ENCODE measurements around the gene IQCE. TPM values are rescaled to one million over a fixed set of nuclear protein-coding genes. Genes with fewer than 3 reads are reported as not detected.
"Not testable (repeated sequence)": the region's sequence is repeated elsewhere in the genome, so short reads cannot be mapped to it uniquely, and the experiment has no call there.

IQCE gene
- total RNA-seq, 1 experiment from 2014 or later, result 4.0 TPM

DNA sequence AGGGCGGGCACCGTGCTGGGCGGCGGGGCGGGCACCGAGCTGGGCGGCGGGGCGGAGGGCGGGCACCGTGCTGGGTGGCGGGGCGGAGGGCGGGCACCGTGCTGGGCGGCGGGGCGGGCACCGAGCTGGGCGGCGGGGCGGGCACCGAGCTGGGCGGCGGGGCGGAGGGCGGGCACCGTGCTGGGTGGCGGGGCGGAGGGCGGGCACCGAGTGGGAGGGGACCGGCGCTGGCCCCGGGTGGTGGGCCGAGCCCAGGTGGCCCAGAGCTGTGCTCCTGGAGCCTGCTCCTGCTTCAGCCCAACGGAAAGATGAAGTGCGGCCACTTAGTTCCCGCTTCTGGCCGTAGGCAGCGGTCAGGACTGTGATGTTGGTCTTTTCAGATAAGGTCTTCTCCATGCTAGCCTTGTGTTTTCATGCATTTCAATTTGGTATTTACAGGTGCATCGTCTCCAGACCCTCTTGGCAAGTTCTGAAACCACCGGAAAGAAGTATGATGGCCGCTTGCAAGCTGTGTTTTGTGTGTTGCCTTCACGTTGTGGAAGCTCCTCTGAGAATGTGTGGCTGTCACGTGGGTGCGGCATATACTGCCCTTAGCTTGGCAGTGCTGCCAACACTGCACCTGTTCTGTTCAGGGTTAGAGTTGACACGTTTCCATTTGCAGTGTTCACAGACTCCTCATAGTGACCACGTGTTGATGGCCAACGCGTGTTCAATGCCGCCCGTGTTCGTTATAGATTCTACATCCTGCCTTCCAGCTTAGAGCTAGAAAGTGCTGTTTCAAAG, 25.2 kb downstream of the IQCE start:
- Histone ChIP-seq H3K36me3 (replicated peaks; ENCODE audit: control insufficient read depth, insufficient read depth, low read length) (no peaks in the 10 kb centered on the region; the same call in 1 of the 2 replicates), H3K4me3 (ENCODE audit: insufficient read depth, low read depth, low read length) (no peak overlapping the region), H3K27me3 (ENCODE audit: control insufficient read depth, insufficient read depth, low read length) (no peaks in the 10 kb centered on the region)
- no peak for DNase-seq

- Histone ChIP-seq H3K36me3 (replicated peaks; ENCODE audit: control insufficient read depth, insufficient read depth, low read length) (no peaks in the 10 kb centered on the region; the same call in 1 of the 2 replicates), H3K27me3 (ENCODE audit: control insufficient read depth, insufficient read depth, low read length) (no peaks in the 10 kb centered on the region), H3K4me3 (ENCODE audit: insufficient read depth, low read depth, low read length) (no peak overlapping the region)
- DNase-seq, result no peak
Observed at GRCh38 chr7:2585446-2585845, 26.7 kb downstream of the IQCE start.

DNA sequence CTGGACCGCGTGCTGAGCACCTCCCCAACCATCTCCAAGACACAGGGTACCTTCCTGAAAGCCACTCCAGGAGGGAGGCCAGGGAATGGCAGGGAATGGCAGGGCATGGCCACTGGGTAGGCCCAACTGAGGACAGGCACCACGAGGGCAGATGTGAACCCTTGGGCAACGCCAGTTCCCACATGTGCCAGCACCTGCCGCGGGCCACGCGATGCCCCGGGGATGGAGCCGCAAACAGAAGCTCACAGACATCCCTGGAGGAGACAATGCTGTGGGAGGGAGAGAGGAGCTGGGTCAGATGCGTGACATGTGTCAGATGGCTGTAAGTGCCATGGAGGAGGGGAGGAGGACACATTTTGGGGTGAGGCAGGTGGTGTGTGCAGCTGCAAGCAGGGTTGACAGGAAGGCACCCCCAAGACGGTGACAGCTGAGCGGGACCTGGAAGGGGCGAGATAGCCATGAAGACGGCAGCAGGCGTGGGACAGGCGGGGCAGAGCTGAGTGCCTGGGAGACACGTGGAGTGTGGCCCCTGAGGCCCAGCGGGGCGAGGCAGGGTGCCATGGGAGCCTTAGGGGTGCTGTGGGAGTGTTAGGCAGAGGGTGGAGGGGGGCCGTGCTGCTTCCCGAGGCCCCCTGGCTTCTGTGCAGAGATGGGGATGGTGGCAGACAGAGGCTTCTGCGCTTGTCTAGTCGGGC, 27.7 kb downstream of the IQCE start:
- no peaks in the 10 kb centered on the region; the same call in 1 of the 2 replicates for H3K36me3 ChIP-seq (replicated peaks; ENCODE audit: control insufficient read depth, insufficient read depth, low read length)
- DNase-seq, result peak; percentile 60
- H3K27me3 ChIP-seq (ENCODE audit: control insufficient read depth, insufficient read depth, low read length), result no peaks in the 10 kb centered on the region
- no peak overlapping the region for H3K4me3 ChIP-seq (ENCODE audit: insufficient read depth, low read depth, low read length)

GRCh38 chr7:2587134-2587533, 28.4 kb downstream of the IQCE start:
- Histone ChIP-seq H3K27me3 (ENCODE audit: control insufficient read depth, insufficient read depth, low read length) (no peaks in the 10 kb centered on the region), H3K36me3 (replicated peaks; ENCODE audit: control insufficient read depth, insufficient read depth, low read length) (no peaks in the 10 kb centered on the region; the same call in 1 of the 2 replicates), H3K4me3 (ENCODE audit: insufficient read depth, low read depth, low read length) (no peak overlapping the region)
- DNase-seq, result no peak

GRCh38 chr7:2587778-2588177, 29.0 kb downstream of the IQCE start:
- DNase-seq, result no peak
- H3K36me3 ChIP-seq (replicated peaks; ENCODE audit: control insufficient read depth, insufficient read depth, low read length), result no peaks in the 10 kb centered on the region; the same call in 1 of the 2 replicates
- H3K4me3 ChIP-seq (ENCODE audit: insufficient read depth, low read depth, low read length), result no peak overlapping the region
- H3K27me3 ChIP-seq (ENCODE audit: control insufficient read depth, insufficient read depth, low read length), result no peaks in the 10 kb centered on the region

DNA sequence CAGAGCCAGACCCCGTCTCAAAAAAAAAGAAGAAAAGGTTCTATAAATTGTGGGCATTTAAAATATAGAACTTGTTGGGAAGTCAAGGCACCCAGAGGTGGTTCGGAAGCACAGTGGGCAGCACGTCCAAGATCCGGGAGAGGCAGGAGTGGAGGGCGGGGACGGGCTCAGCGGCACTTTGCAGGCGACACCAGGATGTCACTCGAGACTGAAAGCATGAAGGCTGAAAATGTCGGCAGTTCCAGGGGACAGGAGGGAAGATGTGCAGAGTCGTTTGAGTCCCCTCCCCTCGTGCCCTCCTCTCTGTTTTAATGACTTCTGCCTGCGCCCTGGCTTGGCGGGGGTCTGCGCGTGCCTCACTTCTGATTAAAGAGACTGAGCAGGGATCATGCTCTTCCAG, 30.6 kb downstream of the IQCE start:
- Histone ChIP-seq H3K36me3 (replicated peaks; ENCODE audit: control insufficient read depth, insufficient read depth, low read length) (no peaks in the 10 kb centered on the region; the same call in 1 of the 2 replicates), H3K27me3 (ENCODE audit: control insufficient read depth, insufficient read depth, low read length) (no peaks in the 10 kb centered on the region), H3K4me3 (ENCODE audit: insufficient read depth, low read depth, low read length) (no peak overlapping the region)
- DNase-seq, result no peak

DNA sequence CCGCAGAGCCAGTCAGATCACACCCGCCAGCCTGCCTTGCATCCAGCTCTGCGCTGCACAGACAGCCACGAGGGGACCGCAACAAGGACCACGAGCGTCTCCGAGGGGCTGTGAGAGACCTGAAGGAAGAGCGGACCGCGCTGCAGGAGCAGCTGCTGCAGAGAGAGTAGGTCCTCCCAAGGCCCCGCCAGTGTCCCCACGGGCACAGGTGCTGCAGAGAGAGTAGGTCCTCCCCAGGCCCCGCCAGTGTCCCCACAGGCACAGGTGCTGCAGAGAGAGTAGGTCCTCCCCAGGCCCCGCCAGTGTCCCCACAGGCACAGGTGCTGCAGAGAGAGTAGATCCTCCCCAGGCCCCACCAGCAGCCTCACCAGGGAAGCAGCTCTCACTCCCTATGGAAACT, 31.2 kb downstream of the IQCE start:
- H3K36me3 ChIP-seq (replicated peaks; ENCODE audit: control insufficient read depth, insufficient read depth, low read length); DNase-seq; H3K4me3 ChIP-seq (ENCODE audit: insufficient read depth, low read depth, low read length); H3K27me3 ChIP-seq (ENCODE audit: control insufficient read depth, insufficient read depth, low read length): not testable (repeated sequence)

DNA sequence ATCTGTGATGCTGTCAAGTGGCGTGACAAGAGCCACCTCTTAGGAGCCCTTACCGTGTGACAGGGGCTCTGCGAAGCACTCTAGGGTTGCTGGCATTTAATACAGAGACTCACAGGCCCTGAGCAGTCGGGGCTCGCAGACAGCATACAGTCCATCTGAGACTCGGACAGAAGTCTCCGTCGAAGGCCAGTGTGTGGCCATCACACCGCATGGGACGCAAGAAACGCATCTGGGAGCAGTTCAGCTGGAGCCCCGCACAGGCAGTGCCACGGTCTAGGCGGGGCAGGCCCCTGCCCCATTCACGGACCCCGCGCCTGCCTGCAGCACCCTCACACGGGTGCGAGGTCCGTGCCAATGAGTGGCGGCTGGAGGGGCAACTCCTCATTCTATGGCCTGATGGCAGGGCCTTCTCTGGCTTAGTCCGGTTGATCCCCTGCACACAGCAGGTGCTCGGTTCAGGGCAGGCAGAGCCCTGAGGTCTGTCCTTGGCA, 33.6 kb downstream of the IQCE start:
- no peak overlapping the region for H3K4me3 ChIP-seq (ENCODE audit: insufficient read depth, low read depth, low read length)
- no peak for DNase-seq
- H3K36me3 ChIP-seq (replicated peaks; ENCODE audit: control insufficient read depth, insufficient read depth, low read length), result no peaks in the 10 kb centered on the region
- no peaks in the 10 kb centered on the region for H3K27me3 ChIP-seq (ENCODE audit: control insufficient read depth, insufficient read depth, low read length)

DNA sequence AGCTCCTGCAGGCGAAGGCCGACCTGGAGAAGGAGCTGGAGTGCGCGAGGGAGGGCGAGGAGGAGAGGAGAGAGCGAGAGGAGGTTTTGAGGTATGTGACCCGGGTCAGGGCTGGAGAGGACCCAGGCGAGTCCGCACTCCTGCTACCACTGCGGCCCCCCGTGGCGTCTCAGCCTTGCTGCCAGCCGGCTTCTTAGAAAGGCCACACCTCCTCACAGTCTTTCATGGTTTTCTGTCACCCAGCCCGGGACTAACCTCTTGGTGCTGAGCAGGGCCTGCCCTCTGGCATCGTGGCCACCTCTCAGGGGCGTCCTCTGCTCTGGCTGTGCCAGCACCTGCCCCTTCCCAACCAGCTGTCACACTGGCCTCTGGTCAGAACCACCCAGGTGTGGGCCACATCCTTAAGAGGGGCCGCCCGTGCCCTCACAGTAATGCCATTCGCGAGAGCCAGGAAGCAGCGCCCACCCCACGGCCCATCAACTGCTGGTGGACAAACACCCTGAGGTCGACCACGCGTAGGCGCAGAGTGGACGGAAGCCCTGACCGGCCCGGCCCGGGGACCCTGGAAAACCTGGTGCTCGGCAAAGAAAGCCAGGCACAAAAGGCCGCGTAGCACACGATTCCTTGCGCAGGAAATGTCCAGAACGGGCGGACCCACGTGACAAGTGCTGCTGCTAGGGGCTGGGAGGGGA, 34.4 kb downstream of the IQCE start:
- Histone ChIP-seq H3K4me3 (ENCODE audit: insufficient read depth, low read depth, low read length) (no peak overlapping the region), H3K27me3 (ENCODE audit: control insufficient read depth, insufficient read depth, low read length) (no peaks in the 10 kb centered on the region), H3K36me3 (replicated peaks; ENCODE audit: control insufficient read depth, insufficient read depth, low read length) (no peaks in the 10 kb centered on the region)
- DNase-seq, result no peak

GRCh38 chr7:2594599-2594998, 35.8 kb downstream of the IQCE start:
- H3K36me3 ChIP-seq (replicated peaks; ENCODE audit: control insufficient read depth, insufficient read depth, low read length), result no peaks in the 10 kb centered on the region
- H3K4me3 ChIP-seq (ENCODE audit: insufficient read depth, low read depth, low read length), result no peak overlapping the region
- H3K27me3 ChIP-seq (ENCODE audit: control insufficient read depth, insufficient read depth, low read length), result no peaks in the 10 kb centered on the region
- DNase-seq, result no peak

DNA sequence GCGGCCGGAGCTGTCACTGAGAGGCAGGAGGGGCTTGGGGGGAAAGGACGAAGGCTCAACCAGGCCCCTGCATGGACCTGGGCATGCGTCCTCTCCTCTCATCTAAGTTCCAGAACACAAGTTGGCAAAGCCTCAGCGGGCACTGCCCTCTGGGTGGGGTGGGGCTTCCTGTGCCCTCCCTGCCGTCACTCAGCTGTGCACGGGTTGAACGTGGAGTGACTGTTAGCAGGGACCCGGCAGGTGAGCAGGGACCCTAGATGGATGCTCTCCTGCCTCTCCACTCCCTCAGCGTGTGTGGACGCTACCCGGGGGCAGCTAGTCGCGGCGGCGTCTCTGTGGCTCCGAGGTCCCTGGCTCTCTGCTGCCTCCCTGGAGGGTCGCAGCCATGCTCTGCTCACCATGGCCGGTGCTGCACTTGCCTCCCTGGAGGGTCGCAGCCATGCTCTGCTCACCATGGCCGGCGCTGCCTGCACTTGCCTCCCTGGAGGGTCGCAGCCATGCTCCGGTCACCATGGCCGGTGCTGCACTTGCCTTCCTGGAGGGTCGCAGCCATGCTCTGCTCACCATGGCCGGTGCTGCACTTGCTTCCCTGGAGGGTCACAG, 36.6 kb downstream of the IQCE start:
- Histone ChIP-seq H3K27me3 (ENCODE audit: control insufficient read depth, insufficient read depth, low read length) (no peaks in the 10 kb centered on the region), H3K36me3 (replicated peaks; ENCODE audit: control insufficient read depth, insufficient read depth, low read length) (no peaks in the 10 kb centered on the region), H3K4me3 (ENCODE audit: insufficient read depth, low read depth, low read length) (no peak overlapping the region)

GRCh38 chr7:2596464-2597272, 37.9 kb downstream of the IQCE start:
- no peaks in the 10 kb centered on the region for H3K27me3 ChIP-seq (ENCODE audit: control insufficient read depth, insufficient read depth, low read length)
- no peak overlapping the region for H3K4me3 ChIP-seq (ENCODE audit: insufficient read depth, low read depth, low read length)
- DNase-seq, result peak; percentile 52
- no peaks in the 10 kb centered on the region for H3K36me3 ChIP-seq (replicated peaks; ENCODE audit: control insufficient read depth, insufficient read depth, low read length)

More for the DNA sequence above, 36.6 kb downstream of the IQCE start:
- DNase-seq, result peak; percentile 50

DNA sequence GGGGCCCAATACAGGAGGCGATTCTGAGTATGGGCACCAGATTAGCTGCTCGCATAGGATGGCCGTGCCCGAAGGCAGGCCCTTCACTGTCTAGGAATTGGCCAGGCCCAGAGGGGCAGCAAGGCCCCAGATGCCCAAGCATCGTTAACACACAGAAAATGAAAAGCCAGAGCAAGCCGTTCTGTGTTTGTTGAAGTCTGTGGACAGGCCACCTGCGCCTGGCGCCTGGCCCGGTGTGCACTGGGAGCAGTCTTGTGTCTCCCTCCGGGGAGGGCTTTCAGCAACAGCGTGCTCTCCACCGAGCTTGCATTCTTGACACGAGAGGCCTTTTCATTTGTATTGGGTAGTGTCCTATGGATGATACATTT, 38.5 kb downstream of the IQCE start:
- no peak for DNase-seq
- Histone ChIP-seq H3K4me3 (ENCODE audit: insufficient read depth, low read depth, low read length) (no peak overlapping the region), H3K27me3 (ENCODE audit: control insufficient read depth, insufficient read depth, low read length) (no peaks in the 10 kb centered on the region), H3K36me3 (replicated peaks; ENCODE audit: control insufficient read depth, insufficient read depth, low read length) (no peaks in the 10 kb centered on the region)

Measured in H7 (cell line).